Dedifferentiated amniotic fluid mesenchymal stem cell (primary cell): ENCODE data around the gene IL1RAPL1.
A peak's percentile ranks its signal among the peaks of the same experiment; 100 is the strongest.
"Not testable (repeated sequence)": the region's sequence is repeated elsewhere in the genome, so short reads cannot be mapped to it uniquely, and the experiment has no call there.

ENCODE experiments used
- DNase-seq: peaks from one replicate; pipeline ENCODE4 v3.0.0-alpha.2; 2016; ENCODE audit errors: extremely low spot score

Gene IL1RAPL1

GRCh38 chrX:28773807-28774206 is 186.6 kb downstream of the IL1RAPL1 start:
- DNase-seq = no peak

- no peak for DNase-seq
Measured at GRCh38 chrX:28787206-28787605, 200.0 kb downstream of the IL1RAPL1 start.

- DNase-seq = not testable (repeated sequence)
Measured at GRCh38 chrX:28800671-28801070, 213.4 kb downstream of the IL1RAPL1 start.

- no peak for DNase-seq
Measured at GRCh38 chrX:28802625-28803024, 215.4 kb downstream of the IL1RAPL1 start.

- no peak for DNase-seq
Measured at GRCh38 chrX:28835991-28836390, 248.7 kb downstream of the IL1RAPL1 start.

- no peak for DNase-seq
Measured at GRCh38 chrX:28843817-28844216, 256.6 kb downstream of the IL1RAPL1 start.

GRCh38 chrX:28847423-28847822 is 260.2 kb downstream of the IL1RAPL1 start:
- DNase-seq = no peak

GRCh38 chrX:28848707-28849106 is 261.5 kb downstream of the IL1RAPL1 start:
- no peak for DNase-seq

- DNase-seq = no peak
Measured at GRCh38 chrX:28850955-28851354, 263.7 kb downstream of the IL1RAPL1 start.

- DNase-seq = no peak
Measured at GRCh38 chrX:28851871-28852270, 264.6 kb downstream of the IL1RAPL1 start.

- no peak for DNase-seq
Measured at GRCh38 chrX:28854637-28855036, 267.4 kb downstream of the IL1RAPL1 start.

GRCh38 chrX:28876408-28876807 is 289.2 kb downstream of the IL1RAPL1 start:
- DNase-seq = no peak

- no peak for DNase-seq
Measured at GRCh38 chrX:28876901-28877300, 289.7 kb downstream of the IL1RAPL1 start.

- DNase-seq = no peak
Measured at GRCh38 chrX:28880136-28880535, 292.9 kb downstream of the IL1RAPL1 start.

- no peak for DNase-seq
Measured at GRCh38 chrX:28884823-28885222, 297.6 kb downstream of the IL1RAPL1 start.

GRCh38 chrX:28888416-28888815 is 301.2 kb downstream of the IL1RAPL1 start:
- DNase-seq = no peak

- DNase-seq = no peak
Measured at GRCh38 chrX:28889591-28890090, 302.4 kb downstream of the IL1RAPL1 start.

- peak; percentile 18 for DNase-seq
Measured at GRCh38 chrX:28901637-28902036, 314.4 kb downstream of the IL1RAPL1 start.

GRCh38 chrX:28910487-28910886 is 323.2 kb downstream of the IL1RAPL1 start:
- DNase-seq = no peak

GRCh38 chrX:28920153-28920943 is 333.1 kb downstream of the IL1RAPL1 start:
- no peak for DNase-seq

- no peak for DNase-seq
Measured at GRCh38 chrX:28922106-28922505, 334.9 kb downstream of the IL1RAPL1 start.

GRCh38 chrX:28946846-28947245 is 359.6 kb downstream of the IL1RAPL1 start:
- no peak for DNase-seq

GRCh38 chrX:28960063-28960462 is 372.8 kb downstream of the IL1RAPL1 start:
- DNase-seq = no peak

- DNase-seq = no peak
Measured at GRCh38 chrX:28966331-28966730, 379.1 kb downstream of the IL1RAPL1 start.
